Ovary (tissue), 9 donors: ENCODE measurements around the gene MICAL2. TPM values are rescaled to one million over a fixed set of nuclear protein-coding genes. Genes with fewer than 3 reads are reported as not detected.

Experiments
- DNase-seq, 5 donors: peaks; one replicate each; pipeline ENCODE4 v3.0.0-alpha.2; 2019 to 2020
- H3K27ac ChIP-seq, 2 donors: fragments of 200-600 bp; one replicate each; pipeline versions ENCODE4 v1.5.1 to v1.8.0; 2019 to 2022
- H3K27me3 ChIP-seq: fragments of 200-600 bp; one replicate; pipeline ENCODE4 v1.8.0; 2022
- H3K36me3 ChIP-seq: fragments of 200-600 bp; sonication (generic); one replicate; pipeline ENCODE4 v1.5.1; 2019
- H3K4me1 ChIP-seq: one replicate; pipeline ENCODE4 v1.8.1; 2013; ENCODE audit warnings: mild to moderate bottlenecking, moderate library complexity; ENCODE audit not compliant: insufficient read depth
- H3K4me3 ChIP-seq: fragments of 200-600 bp; sonication (generic); one replicate; pipeline ENCODE4 v1.5.1; 2017
- H3K9me3 ChIP-seq, 2 donors: fragments of 200-600 bp in 1 of 2; sonication (generic) in 1 of 2; one replicate each; pipeline versions ENCODE4 v1.5.1 to v1.8.1; 2013 to 2019; ENCODE audit warnings: mild to moderate bottlenecking in 1 of 2, moderate library complexity in 1 of 2
- EP300 ChIP-seq: sonication (generic); formaldehyde crosslinking; IDR thresholded peaks from one replicate; pipeline ENCODE4 v1.6.1; 2017; ENCODE audit warnings: antibody characterized with exemption
- POLR2A ChIP-seq: fragments of 450-650 bp; IDR thresholded peaks from one replicate; pipeline ENCODE4 v1.6.1; 2017; ENCODE audit warnings: antibody characterized with exemption, mild to moderate bottlenecking, moderate library complexity
- WGBS, 3 donors: extraction: QIAGEN DNeasy Blood & Tissue Kit in 1 of 3; methylation state at CpG; one replicate each; pipeline versions ENCODE4 v1.1.5 to v1.1.7; 2013 to 2017; 5-methylcytosine and 5-hydroxymethylcytosine counted together
- intact Hi-C, 4 donors: fragments of 100-400 bp; cut with DNase I; formaldehyde crosslinking; loops; one replicate each; pipeline versions ENCODE4 v1.11.0 to v1.15.1; 2022 to 2023
- polyA plus RNA-seq, 2 donors: library from polyadenylated mRNA; stranded (reverse); fragments of 200-250 nt in 1 of 2; fragments of 350-450 nt in 1 of 2; fragmentation: Illumina TruSeq in 1 of 2; extraction: RNeasy Lipid Tissue Mini Kit (QIAGEN cat#74804) in 1 of 2; gene quantifications; one replicate each; pipeline ENCODE4 v1.2.3, GENCODE V29; 2013 to 2014
- total RNA-seq, 7 donors: library from RNA; depleted of rRNA in 2 of 7; stranded (reverse); fragments of >200 nt in 2 of 7; fragmentation: NEBNext Ultra II Directional in 3 of 7; extraction: Animal tissue kit (Norgen Biotek cat#: 25700) in 3 of 7; gene quantifications; one replicate each; pipeline versions ENCODE4 v1.1.0 to v1.2.4, GENCODE V29; 2016 to 2023
- TF ChIP-seq, protein P1 (sequence below), 3 donors: fragments of 450-650 bp in 2 of 3; fragments of 200-600 bp in 1 of 3; IDR thresholded peaks; one replicate each; pipeline versions ENCODE4 v1.5.1 to v1.8.0; 2016 to 2022; ENCODE audit warnings: antibody characterized with exemption in 3 of 3, mild to moderate bottlenecking in 1 of 3
- donor health status: DM: no; HTN: no; CAD: no; lungs with moderate emphysema.
- donor health status: DM: no; HTN: no; CAD: no.
- donor health status: Bipolar disorder and iron deficiency.
- donor health status: DM: yes; HTN: yes; CAD: no.
- donor health status: DM: no; HTN: no; CAD: no.
- donor health status: DM: yes; HTN: yes; CAD: no.

Gene MICAL2
- total and polyA plus RNA-seq, 9 donors: 10.7 to 73.6 (median 32.5) TPM

DNA sequence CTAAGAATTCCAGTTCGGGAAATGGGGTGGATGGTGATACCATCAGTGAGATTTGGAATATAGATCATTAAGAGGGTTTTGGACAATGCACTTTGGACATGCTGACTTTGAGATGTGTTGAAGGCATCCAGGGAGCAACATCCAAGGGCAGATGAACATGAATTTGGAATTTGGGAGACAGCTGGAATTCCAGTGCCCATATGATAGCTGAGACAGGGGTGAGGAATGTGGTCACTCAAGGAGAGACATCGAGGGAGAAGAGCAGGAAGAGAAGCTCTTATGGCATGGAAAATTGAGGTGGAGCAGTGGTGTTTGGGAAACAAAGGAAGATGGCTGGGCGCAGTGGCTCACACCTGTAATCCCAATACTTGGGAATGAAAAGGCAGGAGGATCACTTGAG, 11.8 kb upstream of the MICAL2 start:
- H3K4me3 ChIP-seq: no peak overlapping the region
- H3K4me1 ChIP-seq: peaks cover 5% of the 10 kb centered on the region
- H3K9me3 ChIP-seq: no peaks in the 10 kb centered on the region
- H3K27ac ChIP-seq: no peak overlapping the region
- intact Hi-C loops: no loop called here
- H3K27me3 ChIP-seq: no peaks in the 10 kb centered on the region
- WGBS, 3 donors: 82 to 93% (median 82%) methylated on average over 3 of the region's 3 CpGs
- TF ChIP-seq, protein P1, sequence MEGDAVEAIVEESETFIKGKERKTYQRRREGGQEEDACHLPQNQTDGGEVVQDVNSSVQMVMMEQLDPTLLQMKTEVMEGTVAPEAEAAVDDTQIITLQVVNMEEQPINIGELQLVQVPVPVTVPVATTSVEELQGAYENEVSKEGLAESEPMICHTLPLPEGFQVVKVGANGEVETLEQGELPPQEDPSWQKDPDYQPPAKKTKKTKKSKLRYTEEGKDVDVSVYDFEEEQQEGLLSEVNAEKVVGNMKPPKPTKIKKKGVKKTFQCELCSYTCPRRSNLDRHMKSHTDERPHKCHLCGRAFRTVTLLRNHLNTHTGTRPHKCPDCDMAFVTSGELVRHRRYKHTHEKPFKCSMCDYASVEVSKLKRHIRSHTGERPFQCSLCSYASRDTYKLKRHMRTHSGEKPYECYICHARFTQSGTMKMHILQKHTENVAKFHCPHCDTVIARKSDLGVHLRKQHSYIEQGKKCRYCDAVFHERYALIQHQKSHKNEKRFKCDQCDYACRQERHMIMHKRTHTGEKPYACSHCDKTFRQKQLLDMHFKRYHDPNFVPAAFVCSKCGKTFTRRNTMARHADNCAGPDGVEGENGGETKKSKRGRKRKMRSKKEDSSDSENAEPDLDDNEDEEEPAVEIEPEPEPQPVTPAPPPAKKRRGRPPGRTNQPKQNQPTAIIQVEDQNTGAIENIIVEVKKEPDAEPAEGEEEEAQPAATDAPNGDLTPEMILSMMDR (IDR thresholded peaks at IDR 0.05): no peak
- no peak for TF ChIP-seq EP300
- TF ChIP-seq POLR2A: no peak
- H3K36me3 ChIP-seq: no peaks in the 10 kb centered on the region
- no peak for DNase-seq

DNA sequence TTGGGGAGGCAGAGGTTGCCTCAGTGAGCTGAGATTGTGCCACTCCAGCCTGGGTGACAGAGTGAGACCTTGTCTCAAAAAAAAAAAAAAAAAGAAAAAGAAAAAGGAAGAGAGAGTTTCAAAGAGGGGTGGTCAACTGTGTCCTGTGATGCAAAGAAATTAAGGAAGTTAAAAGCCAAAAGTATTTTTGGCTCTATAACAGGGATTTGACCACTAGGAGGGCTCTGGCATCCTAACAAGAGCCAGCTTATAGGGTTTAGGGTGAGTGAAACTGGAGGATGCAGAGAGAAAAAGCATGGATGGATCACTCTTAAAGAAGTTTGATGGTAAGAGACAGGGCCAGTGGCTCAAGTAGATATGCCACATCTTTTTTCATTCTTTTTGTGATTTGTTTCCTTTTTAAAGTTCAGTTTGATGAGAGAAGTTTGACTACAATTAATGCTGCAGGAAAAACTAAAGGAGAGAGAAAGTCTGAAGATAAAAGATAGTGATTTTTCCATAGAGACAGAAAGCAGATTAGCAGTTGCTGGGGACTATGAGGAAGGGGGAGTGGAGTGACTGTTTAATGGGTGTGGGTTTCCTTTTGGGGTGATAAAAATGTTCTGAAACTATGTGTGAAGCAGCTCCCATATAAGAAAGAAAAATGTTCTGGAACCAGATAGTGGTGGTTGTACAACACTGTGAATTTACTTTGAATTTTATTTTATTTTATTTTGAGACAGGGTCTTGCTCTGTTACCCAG, 11.1 kb upstream of the MICAL2 start:
- H3K36me3 ChIP-seq: no peaks in the 10 kb centered on the region
- TF ChIP-seq, protein P1 (IDR thresholded peaks at IDR 0.05): no peak
- TF ChIP-seq POLR2A: no peak
- TF ChIP-seq EP300: no peak
- no peaks in the 10 kb centered on the region for H3K27me3 ChIP-seq
- H3K9me3 ChIP-seq: no peaks in the 10 kb centered on the region
- intact Hi-C loops: no loop called here
- H3K4me1 ChIP-seq: peaks cover 5% of the 10 kb centered on the region
- H3K4me3 ChIP-seq: no peak overlapping the region
- H3K27ac ChIP-seq: no peak overlapping the region
- DNase-seq: no peak

DNA sequence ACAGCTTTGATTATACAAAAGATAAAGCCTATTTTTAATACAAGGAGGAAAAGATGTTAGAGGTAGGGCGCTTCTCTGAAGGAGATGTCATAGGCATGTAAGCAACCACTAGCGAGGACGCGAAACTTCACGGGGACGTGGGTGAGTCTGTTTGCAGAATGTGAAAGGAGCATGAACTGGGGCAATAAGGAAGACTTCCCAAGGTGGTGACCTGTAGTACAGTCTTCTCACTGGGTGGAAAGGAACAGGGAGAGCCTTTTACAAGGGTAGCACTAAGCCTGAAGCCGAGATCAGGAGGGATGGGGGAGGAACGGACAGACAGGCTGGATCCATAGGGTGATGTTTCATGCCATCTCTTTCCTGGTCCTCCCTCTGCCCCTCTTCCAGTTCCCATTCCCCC, 10.0 kb upstream of the MICAL2 start:
- no peaks in the 10 kb centered on the region for H3K36me3 ChIP-seq
- intact Hi-C loops: no loop called here
- DNase-seq: no peak
- H3K27ac ChIP-seq: no peak overlapping the region
- no peaks in the 10 kb centered on the region for H3K9me3 ChIP-seq
- TF ChIP-seq POLR2A (no peak), EP300 (no peak)
- TF ChIP-seq, protein P1 (IDR thresholded peaks at IDR 0.05): no peak
- H3K27me3 ChIP-seq: no peaks in the 10 kb centered on the region
- WGBS, 3 donors: 82 to 93% (median 88%) methylated on average over 8 of the region's 8 CpGs
- H3K4me1 ChIP-seq: peaks cover 1% of the 10 kb centered on the region
- no peak overlapping the region for H3K4me3 ChIP-seq

DNA sequence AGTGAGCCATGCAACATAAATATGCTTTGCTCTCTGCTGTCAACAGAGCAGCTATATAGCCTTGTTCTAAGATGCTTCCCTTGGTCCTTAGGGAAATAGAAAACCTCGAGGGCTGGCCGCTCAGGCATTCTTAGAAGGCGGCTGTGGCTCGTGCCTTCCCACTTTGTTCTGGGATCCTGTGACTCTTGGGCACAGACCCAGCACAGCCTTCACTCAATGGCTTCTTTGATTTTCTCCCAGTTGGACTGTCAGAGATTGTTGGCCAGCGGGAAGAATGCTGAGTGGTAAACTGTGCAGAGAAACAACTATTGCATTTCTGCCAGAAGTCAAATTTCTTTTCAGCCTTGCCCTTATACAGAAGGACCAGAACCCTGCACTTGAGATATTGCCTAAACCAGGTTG, 9.5 kb upstream of the MICAL2 start:
- Histone ChIP-seq H3K4me1 (peaks cover 1% of the 10 kb centered on the region), H3K36me3 (no peaks in the 10 kb centered on the region), H3K27me3 (no peaks in the 10 kb centered on the region), H3K27ac (no peak overlapping the region), H3K9me3 (no peaks in the 10 kb centered on the region), H3K4me3 (no peak overlapping the region)
- 68 to 70% (median 70%) methylated on average over 5 of the region's 5 CpGs for WGBS, 3 donors
- TF ChIP-seq, protein P1 (IDR thresholded peaks at IDR 0.05): no peak
- TF ChIP-seq EP300 (no peak), POLR2A (no peak)
- intact Hi-C loops: no loop called here
- DNase-seq: no peak
